ENCODE measurements around the gene ARHGAP6. TPM values are rescaled to one million over a fixed set of nuclear protein-coding genes. Genes with fewer than 3 reads are reported as not detected.

Gene ARHGAP6
- total and polyA plus RNA-seq, 2 experiments from 2014 or later: 0.26 to 0.59 TPM

- no peak overlapping the region for H3K4me3 Mint-ChIP-seq
- H3K79me2 ChIP-seq (replicated peaks; ENCODE audit: insufficient read depth): no peaks in the 10 kb centered on the region
- no peaks in the 10 kb centered on the region for H3K9me3 Mint-ChIP-seq
- H2AFZ ChIP-seq: no peak overlapping the region
- no peaks in the 10 kb centered on the region for H4K20me1 ChIP-seq (replicated peaks; ENCODE audit: insufficient read depth)
- TF ChIP-seq ETS1 (IDR thresholded peaks at IDR 0.05) (no peak), EZH2 (IDR thresholded peaks at IDR 0.05; ENCODE audit: low read depth, unreplicated experiment) (no peak), ZNF114 (CRISPR knock-in tag; IDR thresholded peaks at IDR 0.05) (no peak), CTCF (conservative IDR thresholded peaks at IDR 0.05; ENCODE audit: low read depth in 2 of 2) (no peak), CREB1 (CRISPR knock-in tag; IDR thresholded peaks at IDR 0.05; ENCODE audit: low read depth) (no peak), JUNB (IDR thresholded peaks at IDR 0.05; ENCODE audit: unreplicated experiment) (no peak), REST (IDR thresholded peaks at IDR 0.05; ENCODE audit: unreplicated experiment) (no peak), EZH2phosphoT487 (IDR thresholded peaks at IDR 0.05; ENCODE audit: unreplicated experiment) (no peak), NANOG (IDR thresholded peaks at IDR 0.05; ENCODE audit: borderline replicate concordance) (no peak), POLR2AphosphoS5 (IDR thresholded peaks at IDR 0.05; ENCODE audit: low read depth) (no peak), ZNF331 (CRISPR knock-in tag; IDR thresholded peaks at IDR 0.05; ENCODE audit: low read depth) (no peak), STAT1 (IDR thresholded peaks at IDR 0.05; ENCODE audit: unreplicated experiment) (no peak)
- TF ChIP-seq, protein P1, sequence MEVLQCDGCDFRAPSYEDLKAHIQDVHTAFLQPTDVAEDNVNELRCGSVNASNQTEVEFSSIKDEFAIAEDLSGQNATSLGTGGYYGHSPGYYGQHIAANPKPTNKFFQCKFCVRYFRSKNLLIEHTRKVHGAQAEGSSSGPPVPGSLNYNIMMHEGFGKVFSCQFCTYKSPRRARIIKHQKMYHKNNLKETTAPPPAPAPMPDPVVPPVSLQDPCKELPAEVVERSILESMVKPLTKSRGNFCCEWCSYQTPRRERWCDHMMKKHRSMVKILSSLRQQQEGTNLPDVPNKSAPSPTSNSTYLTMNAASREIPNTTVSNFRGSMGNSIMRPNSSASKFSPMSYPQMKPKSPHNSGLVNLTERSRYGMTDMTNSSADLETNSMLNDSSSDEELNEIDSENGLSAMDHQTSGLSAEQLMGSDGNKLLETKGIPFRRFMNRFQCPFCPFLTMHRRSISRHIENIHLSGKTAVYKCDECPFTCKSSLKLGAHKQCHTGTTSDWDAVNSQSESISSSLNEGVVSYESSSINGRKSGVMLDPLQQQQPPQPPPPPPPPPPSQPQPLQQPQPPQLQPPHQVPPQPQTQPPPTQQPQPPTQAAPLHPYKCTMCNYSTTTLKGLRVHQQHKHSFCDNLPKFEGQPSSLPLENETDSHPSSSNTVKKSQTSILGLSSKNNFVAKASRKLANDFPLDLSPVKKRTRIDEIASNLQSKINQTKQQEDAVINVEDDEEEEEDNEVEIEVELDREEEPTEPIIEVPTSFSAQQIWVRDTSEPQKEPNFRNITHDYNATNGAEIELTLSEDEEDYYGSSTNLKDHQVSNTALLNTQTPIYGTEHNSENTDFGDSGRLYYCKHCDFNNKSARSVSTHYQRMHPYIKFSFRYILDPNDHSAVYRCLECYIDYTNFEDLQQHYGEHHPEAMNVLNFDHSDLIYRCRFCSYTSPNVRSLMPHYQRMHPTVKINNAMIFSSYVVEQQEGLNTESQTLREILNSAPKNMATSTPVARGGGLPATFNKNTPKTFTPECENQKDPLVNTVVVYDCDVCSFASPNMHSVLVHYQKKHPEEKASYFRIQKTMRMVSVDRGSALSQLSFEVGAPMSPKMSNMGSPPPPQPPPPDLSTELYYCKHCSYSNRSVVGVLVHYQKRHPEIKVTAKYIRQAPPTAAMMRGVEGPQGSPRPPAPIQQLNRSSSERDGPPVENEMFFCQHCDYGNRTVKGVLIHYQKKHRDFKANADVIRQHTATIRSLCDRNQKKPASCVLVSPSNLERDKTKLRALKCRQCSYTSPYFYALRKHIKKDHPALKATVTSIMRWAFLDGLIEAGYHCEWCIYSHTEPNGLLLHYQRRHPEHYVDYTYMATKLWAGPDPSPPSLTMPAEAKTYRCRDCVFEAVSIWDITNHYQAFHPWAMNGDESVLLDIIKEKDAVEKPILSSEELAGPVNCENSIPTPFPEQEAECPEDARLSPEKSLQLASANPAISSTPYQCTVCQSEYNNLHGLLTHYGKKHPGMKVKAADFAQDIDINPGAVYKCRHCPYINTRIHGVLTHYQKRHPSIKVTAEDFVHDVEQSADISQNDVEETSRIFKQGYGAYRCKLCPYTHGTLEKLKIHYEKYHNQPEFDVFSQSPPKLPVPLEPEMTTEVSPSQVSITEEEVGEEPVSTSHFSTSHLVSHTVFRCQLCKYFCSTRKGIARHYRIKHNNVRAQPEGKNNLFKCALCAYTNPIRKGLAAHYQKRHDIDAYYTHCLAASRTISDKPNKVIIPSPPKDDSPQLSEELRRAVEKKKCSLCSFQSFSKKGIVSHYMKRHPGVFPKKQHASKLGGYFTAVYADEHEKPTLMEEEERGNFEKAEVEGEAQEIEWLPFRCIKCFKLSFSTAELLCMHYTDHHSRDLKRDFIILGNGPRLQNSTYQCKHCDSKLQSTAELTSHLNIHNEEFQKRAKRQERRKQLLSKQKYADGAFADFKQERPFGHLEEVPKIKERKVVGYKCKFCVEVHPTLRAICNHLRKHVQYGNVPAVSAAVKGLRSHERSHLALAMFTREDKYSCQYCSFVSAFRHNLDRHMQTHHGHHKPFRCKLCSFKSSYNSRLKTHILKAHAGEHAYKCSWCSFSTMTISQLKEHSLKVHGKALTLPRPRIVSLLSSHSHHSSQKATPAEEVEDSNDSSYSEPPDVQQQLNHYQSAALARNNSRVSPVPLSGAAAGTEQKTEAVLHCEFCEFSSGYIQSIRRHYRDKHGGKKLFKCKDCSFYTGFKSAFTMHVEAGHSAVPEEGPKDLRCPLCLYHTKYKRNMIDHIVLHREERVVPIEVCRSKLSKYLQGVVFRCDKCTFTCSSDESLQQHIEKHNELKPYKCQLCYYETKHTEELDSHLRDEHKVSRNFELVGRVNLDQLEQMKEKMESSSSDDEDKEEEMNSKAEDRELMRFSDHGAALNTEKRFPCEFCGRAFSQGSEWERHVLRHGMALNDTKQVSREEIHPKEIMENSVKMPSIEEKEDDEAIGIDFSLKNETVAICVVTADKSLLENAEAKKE (CRISPR knock-in tag; IDR thresholded peaks at IDR 0.05): no peak
- no peaks in the 10 kb centered on the region for H3K4me1 ChIP-seq (ENCODE audit: insufficient read depth)
- H3K36me3 ChIP-seq (ENCODE audit: insufficient read depth): no peaks in the 10 kb centered on the region
- no peak overlapping the region for H3K27ac Mint-ChIP-seq
- ATAC-seq: no peak
- no peaks in the 10 kb centered on the region for H3K36me3 Mint-ChIP-seq (ENCODE audit: low read depth)
- H3F3A ChIP-seq (replicated peaks; ENCODE audit: low read depth): no peaks in the 10 kb centered on the region
- no peak overlapping the region for H3K4me3 ChIP-seq
- DNase-seq (ENCODE audit: low spot score): no peak
- H3K27me3 Mint-ChIP-seq (ENCODE audit: insufficient read depth, low read depth, poor library complexity): no peaks in the 10 kb centered on the region
- no peaks in the 10 kb centered on the region; the same call in 2 of the 3 replicates for H3K4me1 Mint-ChIP-seq
- H3K27ac ChIP-seq (ENCODE audit: low read depth): no peak overlapping the region
- no peaks in the 10 kb centered on the region for H3K9me2 ChIP-seq (ENCODE audit: insufficient read depth)
- no peaks in the 10 kb centered on the region for H3K27me3 ChIP-seq (ENCODE audit: insufficient read depth)
- no peak overlapping the region for H3K4me2 ChIP-seq
These were observed 408.0 kb downstream of the ARHGAP6 start for GRCh38 chrX:11257711-11258110.
